Left ventricle myocardium inferior (tissue), 1 donor: ENCODE results near the gene ZC3H7B. TPM values are rescaled to one million over a fixed set of nuclear protein-coding genes. Genes with fewer than 3 reads are reported as not detected.

Experiments used
- DNase-seq: peaks from one replicate; pipeline ENCODE4 v3.0.0-alpha.2; 2020
- H3K27ac ChIP-seq: fragments of 200-600 bp; replicated peaks from 2 replicates; pipeline ENCODE4 v1.8.0; 2021
- H3K27me3 ChIP-seq: fragments of 200-600 bp; 2 replicates; pipeline ENCODE4 v1.8.0; 2021; ENCODE audit warnings: low read depth
- H3K36me3 ChIP-seq: fragments of 200-600 bp; 2 replicates; pipeline ENCODE4 v1.8.0; 2021
- H3K4me1 ChIP-seq: fragments of 200-600 bp; 2 replicates; pipeline ENCODE4 v1.8.0; 2021
- H3K4me3 ChIP-seq: fragments of 200-600 bp; 2 replicates; pipeline ENCODE4 v1.8.0; 2021; ENCODE audit warnings: mild to moderate bottlenecking, moderate library complexity
- H3K9me3 ChIP-seq: fragments of 200-600 bp; replicated peaks from 2 replicates; pipeline ENCODE4 v1.8.0; 2021
- intact Hi-C: fragments of 100-400 bp; cut with micrococcal nuclease; formaldehyde crosslinking; loops from one replicate; pipeline ENCODE4 v1.11.0; 2022
- total RNA-seq: library from RNA; stranded (reverse); fragmentation: NEBNext Ultra II Directional; extraction: Animal tissue kit (Norgen Biotek cat#: 25700); gene quantifications from one replicate; pipeline ENCODE4 v1.2.1, GENCODE V29; 2021
- TF ChIP-seq, protein P1 (sequence below): fragments of 200-600 bp; IDR thresholded peaks from 2 replicates; pipeline ENCODE4 v1.8.0; 2021; ENCODE audit warnings: antibody characterized with exemption, mild to moderate bottlenecking, borderline replicate concordance
- donor health status: DM: no; HTN: yes; CAD: no; lungs with severe emphysema.

The ZC3H7B gene
- total RNA-seq, 1 donor from 2014 or later: 39.1 TPM

DNA sequence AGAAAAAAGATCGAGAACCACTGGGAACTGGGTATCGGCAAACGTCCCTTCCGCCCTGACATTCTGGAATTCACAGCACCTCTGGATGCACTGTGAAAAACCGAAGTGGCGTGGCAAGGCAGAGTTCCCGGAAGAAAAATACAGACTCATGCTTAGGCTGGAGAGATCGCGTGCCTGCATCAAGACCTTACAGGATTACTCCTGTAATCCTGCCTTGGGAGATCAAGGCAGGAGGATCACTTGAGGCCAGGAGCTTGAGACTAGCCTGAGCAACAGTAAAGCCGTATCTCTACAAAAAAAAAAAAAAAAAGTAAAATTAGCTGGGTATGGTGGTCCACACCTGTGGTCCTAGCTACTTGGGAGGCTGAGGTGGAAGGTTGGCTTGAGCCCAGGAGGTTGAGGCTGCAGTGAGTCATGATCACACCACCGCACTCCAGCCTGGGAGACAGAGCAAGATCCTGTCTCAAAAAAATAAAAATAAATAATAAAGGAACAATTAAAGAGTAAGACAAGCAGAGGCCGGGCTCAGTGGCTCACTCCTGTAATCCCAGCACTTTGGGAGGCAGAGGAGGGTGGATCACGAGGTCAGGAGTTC lies 60.5 kb downstream of the ZC3H7B start:
- Histone ChIP-seq H3K36me3 (peaks cover 12% of the 10 kb centered on the region), H3K4me1 (peaks cover 18% of the 10 kb centered on the region), H3K27ac (no peak overlapping the region), H3K27me3 (no peaks in the 10 kb centered on the region), H3K9me3 (no peaks in the 10 kb centered on the region), H3K4me3 (no peak overlapping the region)
- intact Hi-C loops: no loop called here
- TF ChIP-seq, protein P1, sequence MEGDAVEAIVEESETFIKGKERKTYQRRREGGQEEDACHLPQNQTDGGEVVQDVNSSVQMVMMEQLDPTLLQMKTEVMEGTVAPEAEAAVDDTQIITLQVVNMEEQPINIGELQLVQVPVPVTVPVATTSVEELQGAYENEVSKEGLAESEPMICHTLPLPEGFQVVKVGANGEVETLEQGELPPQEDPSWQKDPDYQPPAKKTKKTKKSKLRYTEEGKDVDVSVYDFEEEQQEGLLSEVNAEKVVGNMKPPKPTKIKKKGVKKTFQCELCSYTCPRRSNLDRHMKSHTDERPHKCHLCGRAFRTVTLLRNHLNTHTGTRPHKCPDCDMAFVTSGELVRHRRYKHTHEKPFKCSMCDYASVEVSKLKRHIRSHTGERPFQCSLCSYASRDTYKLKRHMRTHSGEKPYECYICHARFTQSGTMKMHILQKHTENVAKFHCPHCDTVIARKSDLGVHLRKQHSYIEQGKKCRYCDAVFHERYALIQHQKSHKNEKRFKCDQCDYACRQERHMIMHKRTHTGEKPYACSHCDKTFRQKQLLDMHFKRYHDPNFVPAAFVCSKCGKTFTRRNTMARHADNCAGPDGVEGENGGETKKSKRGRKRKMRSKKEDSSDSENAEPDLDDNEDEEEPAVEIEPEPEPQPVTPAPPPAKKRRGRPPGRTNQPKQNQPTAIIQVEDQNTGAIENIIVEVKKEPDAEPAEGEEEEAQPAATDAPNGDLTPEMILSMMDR: no peak
- no peak for DNase-seq

DNA sequence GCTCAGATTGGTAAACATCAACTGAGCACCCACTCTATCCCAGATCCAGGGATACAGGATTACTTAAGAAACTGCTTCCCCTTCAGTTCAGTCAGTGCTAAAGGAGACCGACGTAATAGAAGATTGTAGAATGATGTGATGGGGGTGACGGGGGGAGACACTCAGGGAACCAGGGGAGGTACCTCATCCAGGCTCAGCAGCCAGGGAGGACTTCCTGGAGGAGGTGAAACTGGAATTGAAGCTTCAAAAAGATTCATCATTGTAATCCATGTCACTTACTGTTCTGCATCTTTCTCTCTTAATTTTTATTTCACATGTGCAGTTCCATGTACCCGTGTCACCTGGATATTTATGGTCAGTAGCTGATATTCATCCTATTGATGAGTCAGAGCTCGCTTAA lies 61.3 kb downstream of the ZC3H7B start:
- no peaks in the 10 kb centered on the region for H3K27me3 ChIP-seq
- no peak for DNase-seq
- no peaks in the 10 kb centered on the region for H3K9me3 ChIP-seq
- TF ChIP-seq, protein P1: no peak
- peaks cover 4% of the 10 kb centered on the region for H3K36me3 ChIP-seq
- no peak overlapping the region for H3K27ac ChIP-seq
- intact Hi-C loops: no loop called here
- H3K4me1 ChIP-seq: peaks cover 26% of the 10 kb centered on the region
- no peak overlapping the region for H3K4me3 ChIP-seq

DNA sequence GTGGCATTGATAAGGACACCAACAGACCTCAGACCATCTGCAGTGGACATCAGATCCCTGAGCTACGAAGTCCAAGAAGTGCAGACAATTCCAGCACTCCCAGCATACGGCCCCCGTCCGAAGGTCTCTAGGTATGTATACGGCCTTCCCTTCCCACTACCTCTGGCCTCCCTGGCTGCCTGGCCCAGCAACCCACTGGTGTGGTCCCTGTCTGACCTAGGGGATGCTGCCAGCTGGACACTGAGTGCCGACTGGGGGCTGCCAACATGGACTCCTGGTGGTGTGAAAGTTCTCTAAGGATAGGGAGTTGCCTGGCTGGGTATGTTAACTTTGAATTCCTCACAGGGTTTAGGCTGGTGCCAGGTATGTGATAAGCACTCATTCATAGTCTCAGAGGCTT lies 62.9 kb downstream of the ZC3H7B start:
- H3K9me3 ChIP-seq: no peaks in the 10 kb centered on the region
- H3K4me3 ChIP-seq: no peak overlapping the region
- intact Hi-C loops: no loop called here
- peaks cover 42% of the 10 kb centered on the region for H3K4me1 ChIP-seq
- H3K27me3 ChIP-seq: no peaks in the 10 kb centered on the region
- no peak for DNase-seq
- no peaks in the 10 kb centered on the region for H3K36me3 ChIP-seq
- H3K27ac ChIP-seq: no peak overlapping the region
- TF ChIP-seq, protein P1: no peak

DNA sequence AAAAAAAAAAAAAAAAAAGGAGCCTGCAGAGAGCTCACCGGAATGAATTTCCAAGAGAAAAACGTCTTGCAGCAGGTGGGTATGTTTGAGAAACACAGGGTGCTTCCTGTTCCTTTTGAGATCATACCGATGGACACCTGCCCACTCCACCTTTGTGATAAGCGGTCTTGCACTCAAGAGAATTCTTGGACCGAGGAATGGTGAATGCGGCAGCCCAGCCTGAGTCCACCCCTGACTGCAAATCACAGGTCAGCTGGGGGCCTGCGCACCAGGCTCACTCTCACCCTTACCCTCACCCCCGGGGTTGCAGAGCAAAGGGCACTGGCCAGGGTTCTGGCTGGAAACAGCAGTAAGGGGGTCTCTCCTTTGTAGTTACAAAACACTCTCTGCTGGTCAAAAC lies 63.6 kb downstream of the ZC3H7B start:
- no peak overlapping the region for H3K27ac ChIP-seq
- no peaks in the 10 kb centered on the region for H3K9me3 ChIP-seq
- H3K27me3 ChIP-seq: no peaks in the 10 kb centered on the region
- H3K36me3 ChIP-seq: no peaks in the 10 kb centered on the region
- TF ChIP-seq, protein P1: no peak
- DNase-seq: no peak
- peaks cover 44% of the 10 kb centered on the region for H3K4me1 ChIP-seq
- intact Hi-C loops: no loop called here
- no peak overlapping the region for H3K4me3 ChIP-seq

DNA sequence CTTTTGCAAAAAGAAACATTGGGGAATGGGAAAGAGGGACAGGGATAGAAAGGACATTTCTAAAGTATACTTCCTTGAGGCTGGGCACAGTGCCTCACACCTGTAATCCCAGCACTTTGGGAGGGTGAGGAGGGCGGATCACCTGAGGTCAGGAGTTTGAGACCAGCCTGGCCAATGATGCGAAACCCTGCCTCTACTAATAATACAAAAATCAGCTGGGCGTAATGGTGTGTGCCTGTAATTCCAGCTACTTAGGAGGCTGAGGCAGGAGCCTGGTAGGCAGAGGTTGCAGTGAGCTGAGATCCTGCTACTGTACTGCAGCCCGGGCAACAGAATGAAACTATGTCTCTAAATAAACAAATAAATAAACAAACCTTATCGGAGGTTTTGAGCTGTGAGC lies 64.1 kb downstream of the ZC3H7B start:
- no peak for DNase-seq
- intact Hi-C loops: no loop called here
- TF ChIP-seq, protein P1: no peak
- Histone ChIP-seq H3K27ac (no peak overlapping the region), H3K36me3 (no peaks in the 10 kb centered on the region), H3K9me3 (no peaks in the 10 kb centered on the region), H3K4me3 (no peak overlapping the region), H3K4me1 (peaks cover 41% of the 10 kb centered on the region), H3K27me3 (no peaks in the 10 kb centered on the region)
